HG02840 (cell line): ENCODE data around the gene TMEM52B.
"Not testable (repeated sequence)": the region's sequence is repeated elsewhere in the genome, so short reads cannot be mapped to it uniquely, and the experiment has no call there.

Experiments
- ATAC-seq: cut with Tn5 transposase; IDR thresholded peaks from one replicate; pipeline ENCODE4 v1.9.1; 2021; ENCODE audit warnings: mild to moderate bottlenecking, moderate library complexity, moderate number of reproducible peaks; ENCODE audit not compliant: unreplicated experiment, low FRiP score

The TMEM52B gene

GRCh38 chr12:10211101-10211939, 32.5 kb downstream of the TMEM52B start:
- no peak for ATAC-seq

GRCh38 chr12:10211940-10212738, 33.3 kb downstream of the TMEM52B start:
- ATAC-seq, result no peak

- ATAC-seq, result peak; percentile 52
These were observed 33.9 kb downstream of the TMEM52B start, which contains the start of gene GABARAPL1 for GRCh38 chr12:10212739-10213131. TSS of gene GABARAPL1 (plus strand) at chr12:10212877. CDS start at chr12:10213130, 253 bp downstream.

GRCh38 chr12:10213168-10214135, 34.6 kb downstream of the TMEM52B start:
- peak; percentile 46 for ATAC-seq

DNA sequence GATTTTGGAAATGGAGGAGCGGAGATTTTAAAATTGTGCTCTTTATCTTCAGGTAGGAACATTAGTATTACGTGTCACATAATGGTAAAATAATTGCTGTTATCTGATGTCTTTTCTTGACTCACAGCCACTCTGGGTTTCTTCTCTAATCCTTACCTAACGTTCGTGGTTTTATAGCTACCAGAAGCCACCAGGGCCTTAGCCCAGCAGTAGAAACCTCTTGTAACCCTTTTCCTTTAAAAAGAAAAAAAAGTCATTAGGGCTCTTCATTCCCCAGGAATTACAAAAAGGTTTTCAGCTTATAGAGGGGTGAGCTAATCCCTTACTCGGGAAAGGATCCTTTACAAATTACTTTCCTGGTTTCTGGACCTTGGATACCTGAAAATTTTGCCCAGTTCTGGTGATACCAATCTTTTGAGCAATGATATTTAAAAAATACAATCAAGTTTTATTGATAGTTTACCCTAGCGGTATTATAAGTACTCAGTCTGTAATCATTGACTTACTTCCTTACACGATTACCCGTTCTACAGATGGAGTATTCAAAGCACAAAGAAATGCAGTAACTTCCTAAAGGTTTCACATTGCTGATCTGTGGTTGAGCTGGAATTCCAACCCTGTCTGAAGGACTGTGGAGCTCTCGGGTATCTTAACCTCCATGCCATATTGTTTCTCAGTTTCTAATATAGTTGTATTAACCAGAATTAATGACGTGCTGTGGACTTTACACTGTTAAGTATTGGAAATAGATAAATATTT, 35.5 kb downstream of the TMEM52B start:
- ATAC-seq, result no peak

- ATAC-seq, result no peak
These were observed 36.0 kb downstream of the TMEM52B start for GRCh38 chr12:10214895-10215267.

GRCh38 chr12:10215436-10215835, 36.6 kb downstream of the TMEM52B start:
- no peak for ATAC-seq

- not testable (repeated sequence) for ATAC-seq
These were observed 37.1 kb downstream of the TMEM52B start for GRCh38 chr12:10215946-10216345.

DNA sequence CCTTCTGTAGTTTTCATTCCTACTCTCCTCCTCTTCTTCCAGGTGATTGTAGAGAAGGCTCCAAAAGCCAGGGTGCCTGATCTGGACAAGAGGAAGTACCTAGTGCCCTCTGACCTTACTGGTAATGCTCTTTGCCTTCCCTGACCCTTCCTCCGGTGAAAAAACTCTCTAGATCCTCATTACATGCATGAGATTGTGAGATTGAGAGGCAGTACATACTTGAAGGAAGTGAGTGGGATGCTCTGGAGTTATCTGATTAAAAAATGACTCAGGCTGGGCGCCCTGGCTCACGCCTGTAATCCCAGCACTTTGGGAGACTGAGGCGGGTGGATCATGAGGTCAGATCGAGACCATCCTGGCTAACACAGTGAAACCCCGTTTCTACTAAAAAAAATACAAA, 39.2 kb downstream of the TMEM52B start:
- no peak for ATAC-seq

DNA sequence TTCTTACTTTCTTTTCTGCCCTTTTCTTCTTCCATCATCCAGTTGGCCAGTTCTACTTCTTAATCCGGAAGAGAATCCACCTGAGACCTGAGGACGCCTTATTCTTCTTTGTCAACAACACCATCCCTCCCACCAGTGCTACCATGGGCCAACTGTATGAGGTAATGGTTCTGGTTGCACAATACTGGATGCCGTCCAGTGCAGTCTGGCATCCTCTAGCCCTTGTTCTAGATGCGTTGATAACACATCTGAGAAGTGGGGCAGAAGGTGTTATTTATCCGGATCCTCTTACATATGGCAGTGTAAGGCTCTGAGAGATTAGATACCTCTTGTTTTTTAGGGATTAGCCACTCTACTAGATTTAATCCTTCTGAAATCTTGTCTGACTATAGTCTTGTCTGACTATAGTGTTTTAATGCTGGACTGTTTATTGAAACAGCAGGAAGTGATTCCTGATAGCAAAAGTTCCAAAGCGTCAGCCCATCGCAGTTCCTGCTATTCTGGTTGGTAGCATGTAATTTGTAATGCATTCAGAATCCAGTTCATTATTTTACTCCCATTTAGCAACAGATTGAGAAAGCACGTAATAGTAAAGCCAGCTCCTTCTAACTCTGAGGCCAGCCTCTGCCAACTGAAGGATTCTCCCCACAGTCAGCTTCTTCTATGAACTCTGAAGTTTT, 41.7 kb downstream of the TMEM52B start:
- no peak for ATAC-seq

- ATAC-seq, result no peak
These were observed 43.0 kb downstream of the TMEM52B start for GRCh38 chr12:10221846-10222245.

DNA sequence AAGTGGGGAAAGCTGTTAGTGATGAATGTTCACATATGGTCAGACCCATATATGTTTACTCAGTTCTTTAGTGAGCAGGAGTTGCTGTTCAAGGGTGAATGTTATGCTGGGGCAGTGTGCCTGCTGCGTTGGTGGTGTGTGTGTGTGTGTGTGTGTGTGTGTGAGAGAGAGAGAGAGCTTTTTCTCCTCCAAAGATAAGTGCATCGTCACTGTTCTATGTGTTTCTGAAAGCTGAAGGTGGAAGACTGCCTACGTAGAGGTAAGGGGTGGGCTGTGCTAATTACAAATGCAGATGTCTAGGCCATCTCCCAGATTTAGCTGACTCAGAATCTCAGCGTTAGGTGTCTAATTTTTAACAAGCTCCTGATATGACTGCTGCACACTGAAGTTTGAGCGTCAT, 44.4 kb downstream of the TMEM52B start:
- ATAC-seq, result no peak

DNA sequence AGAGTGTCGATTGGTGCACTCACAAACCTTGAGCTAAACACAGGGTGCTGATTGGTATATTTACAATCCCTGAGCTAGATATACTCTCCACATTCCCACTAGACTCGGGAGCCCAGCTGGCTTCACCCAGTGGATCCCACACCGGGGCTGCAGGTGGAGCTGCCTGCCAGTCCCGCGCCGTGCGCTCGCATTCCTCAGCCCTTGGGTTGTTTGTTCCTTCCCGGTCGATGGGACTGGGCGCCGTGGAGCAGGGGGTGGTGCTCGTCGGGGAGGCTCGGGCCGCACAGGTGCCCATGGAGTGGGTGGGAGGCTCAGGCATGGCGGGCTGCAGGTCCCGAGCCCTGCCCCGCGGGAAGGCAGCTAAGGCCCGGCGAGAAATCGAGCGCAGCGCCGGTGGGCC, 46.6 kb downstream of the TMEM52B start:
- not testable (repeated sequence) for ATAC-seq

DNA sequence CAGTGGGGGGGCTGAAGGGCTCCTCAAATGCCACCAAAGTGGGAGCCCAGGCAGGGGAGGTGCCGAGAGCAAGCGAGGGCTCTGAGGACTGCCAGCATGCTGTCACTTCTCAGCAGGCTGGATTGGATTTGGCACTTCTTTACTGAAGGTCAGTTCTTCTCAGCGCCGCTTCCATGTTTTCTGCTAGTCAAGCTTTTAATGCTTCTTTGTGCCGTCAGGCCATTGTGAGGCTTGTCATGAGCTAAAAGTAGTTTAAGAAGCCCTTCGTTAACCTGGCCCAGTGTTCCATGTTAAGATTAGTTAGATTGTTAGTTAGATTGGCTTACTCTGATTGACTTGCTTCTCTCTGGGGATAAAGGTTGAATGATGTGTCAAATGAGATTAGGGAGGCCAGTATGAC, 47.3 kb downstream of the TMEM52B start:
- no peak for ATAC-seq

- no peak for ATAC-seq
These were observed 47.9 kb downstream of the TMEM52B start for GRCh38 chr12:10226731-10227130.

DNA sequence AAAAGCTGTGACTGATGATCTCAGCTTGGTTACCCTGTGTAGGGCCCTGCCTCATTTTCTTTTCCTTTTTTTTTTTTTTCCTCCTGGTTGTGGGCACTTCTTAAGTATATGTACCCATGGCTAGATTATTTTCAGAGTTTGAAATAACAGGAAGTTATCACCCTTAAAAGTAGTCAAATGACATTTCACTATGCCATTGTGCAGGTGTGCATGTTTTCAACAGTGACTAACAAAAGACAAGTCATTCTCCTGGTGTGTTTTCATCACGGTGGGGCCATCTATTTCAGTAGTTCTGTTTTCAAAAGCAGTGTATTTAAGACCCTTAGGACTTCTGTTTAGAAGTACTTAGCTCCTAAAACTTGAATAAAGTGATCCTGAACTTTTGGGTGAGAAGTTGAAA, 48.8 kb downstream of the TMEM52B start:
- ATAC-seq, result no peak

DNA sequence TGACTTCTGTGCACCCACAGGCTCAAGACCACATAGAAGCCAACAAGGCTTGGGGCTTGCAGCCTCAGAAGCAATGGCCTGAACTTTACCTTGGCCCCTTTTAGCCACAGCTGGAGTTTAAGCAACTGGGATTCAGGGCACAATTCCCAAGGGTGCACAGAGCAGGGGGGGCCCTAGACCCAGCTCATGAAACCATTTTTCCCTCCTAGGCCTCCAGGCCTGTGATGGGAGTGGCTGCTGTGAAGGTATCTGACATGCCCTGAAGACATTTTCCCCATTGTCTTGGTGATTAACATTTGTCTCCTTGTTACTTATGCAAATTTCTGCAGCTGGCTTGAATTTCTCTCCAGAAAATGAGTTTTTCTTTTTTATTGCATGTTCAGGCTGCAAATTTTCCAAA, 55.7 kb downstream of the TMEM52B start:
- no peak for ATAC-seq

DNA sequence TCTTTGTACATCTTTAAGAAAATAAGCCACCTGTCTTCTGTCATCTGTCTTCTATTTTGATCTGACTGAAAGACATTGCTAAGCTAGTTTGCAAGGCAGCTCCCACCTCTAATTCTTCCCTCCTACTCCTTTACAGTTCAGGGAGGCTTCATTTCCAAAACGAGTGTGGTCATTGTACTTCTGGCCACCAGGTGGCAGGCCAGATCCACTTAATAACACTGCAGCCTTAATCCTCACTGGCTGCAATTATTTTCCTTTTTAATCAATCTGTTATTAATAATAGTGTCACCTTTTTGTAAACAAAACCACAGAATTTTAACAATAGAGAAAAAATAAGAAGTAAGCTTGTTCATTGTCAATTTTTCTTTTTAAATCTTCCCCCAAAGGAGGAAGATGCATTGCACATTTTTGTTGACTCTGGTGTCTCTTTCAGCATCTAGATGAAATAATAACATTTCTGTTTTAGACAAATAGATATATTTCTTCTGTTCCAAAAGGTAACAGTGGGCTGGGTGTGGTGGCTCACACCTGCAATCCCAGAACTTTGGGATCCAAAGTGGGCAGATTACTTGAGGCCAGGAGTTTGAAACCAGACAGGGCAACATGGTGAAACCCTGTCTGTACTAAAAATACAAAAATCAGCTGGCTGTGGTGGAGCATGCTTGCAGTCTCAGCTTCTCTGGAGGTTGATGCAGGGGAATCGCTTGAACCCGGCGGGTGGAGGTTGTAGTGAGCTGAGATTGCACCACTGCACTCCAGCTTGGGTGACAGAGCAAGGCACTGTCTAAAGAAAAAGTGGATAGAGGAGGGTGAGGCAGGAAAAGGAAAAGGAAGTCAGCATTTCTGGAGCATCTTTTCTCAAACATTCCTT, 57.2 kb downstream of the TMEM52B start:
- no peak for ATAC-seq
